CD4-positive, alpha-beta T cell treated with Interleukin-15 for 1 hour (primary cell): Measurements from ENCODE around the gene DLGAP1.
"Not testable (repeated sequence)": the region's sequence is repeated elsewhere in the genome, so short reads cannot be mapped to it uniquely, and the experiment has no call there.

Experiments
- DNase-seq: peaks from one replicate; pipeline ENCODE4 v3.0.0-alpha.2; 2020

The DLGAP1 gene

DNA sequence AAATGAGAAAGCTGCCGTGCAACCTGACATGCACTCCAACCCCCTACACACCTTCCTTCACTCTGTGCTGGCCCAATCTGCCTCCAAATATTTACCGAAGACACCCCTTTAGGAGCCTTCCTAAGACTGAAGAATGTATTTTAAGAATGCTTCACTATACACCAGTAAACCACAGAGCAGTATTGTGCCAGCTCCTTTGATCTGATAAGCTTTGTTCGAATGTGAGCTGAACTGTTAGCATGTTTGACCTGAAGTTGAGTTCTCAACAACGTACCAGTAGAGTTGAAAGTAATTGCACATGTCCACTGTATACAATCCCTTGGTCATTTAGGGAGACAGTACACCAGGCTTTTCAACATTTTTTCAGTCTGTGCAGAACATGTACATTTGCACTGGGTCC lies 745.9 kb downstream of the DLGAP1 start:
- no peak for DNase-seq

DNA sequence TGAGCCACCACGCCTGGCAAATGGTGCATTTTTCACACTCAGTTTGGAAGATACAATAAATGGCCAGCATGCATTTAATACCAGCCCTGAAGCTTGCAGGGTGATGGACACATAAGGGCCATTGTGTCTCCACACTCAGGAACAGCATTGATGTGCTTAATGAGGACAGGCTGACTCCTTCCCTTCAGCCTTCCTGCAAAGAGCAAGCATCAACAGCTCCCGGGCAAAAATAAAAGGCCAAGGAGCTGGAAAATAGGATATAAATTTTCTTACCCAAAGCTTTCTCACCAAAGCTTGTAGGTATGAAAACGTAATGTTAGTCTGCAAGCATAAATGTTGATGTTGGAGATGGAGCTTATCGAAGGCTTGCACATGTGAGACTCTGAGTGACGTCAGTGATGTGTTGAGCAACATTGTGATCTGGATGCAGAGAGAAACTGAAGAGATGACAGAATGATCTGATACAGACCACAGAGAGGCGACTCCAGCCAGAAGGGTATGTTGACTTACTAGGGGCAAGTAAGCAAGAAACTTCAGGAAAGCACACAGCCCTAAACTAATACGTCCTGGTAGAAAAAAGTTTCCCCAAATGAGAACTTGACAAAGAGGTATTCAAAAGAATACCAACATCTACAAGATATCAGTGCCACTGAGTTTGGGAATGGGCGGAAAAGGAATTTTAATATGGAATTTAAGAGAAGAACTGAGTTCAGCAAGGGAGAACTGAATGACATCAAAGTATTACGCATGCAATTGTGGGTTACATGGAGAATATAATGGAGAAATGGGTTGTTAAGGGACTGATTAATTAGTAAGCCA lies 748.6 kb downstream of the DLGAP1 start:
- peak; percentile 23 for DNase-seq

DNA sequence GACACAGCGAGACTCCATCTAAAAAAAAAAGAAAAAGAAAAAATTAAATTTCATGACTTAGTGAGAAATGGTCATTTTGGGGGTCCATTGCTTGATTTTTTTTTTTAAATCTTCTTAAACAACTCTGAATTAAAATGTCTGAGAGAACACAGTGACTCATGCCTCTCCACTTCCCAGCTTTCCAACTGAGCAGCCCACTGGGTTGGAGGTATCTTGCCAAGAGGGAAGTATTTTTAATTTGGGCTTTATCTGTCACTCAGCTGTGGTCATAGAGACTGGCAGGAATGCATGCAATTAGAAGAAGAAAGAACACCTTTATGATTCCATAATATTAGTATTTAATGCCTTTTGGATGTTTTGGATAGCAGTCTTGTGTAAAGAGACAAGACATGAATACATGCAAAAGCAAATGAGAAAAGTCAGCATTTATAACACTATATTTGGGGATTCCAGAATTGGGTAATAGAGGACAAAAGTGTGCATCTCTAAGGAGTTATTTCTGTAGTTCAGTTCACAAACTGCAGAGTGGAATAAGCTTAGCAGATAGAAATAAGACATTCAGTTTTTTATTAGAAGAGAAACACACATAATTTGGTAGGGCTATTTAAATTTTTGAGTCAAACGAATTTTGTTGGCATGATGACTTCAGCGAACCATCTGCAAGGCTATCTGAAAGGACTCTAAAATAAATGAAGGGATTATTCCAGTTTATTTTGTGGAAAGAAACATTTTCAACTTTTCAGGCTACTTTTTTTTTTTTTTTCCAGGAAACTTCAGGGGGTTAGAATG lies 750.4 kb downstream of the DLGAP1 start:
- DNase-seq: no peak

DNA sequence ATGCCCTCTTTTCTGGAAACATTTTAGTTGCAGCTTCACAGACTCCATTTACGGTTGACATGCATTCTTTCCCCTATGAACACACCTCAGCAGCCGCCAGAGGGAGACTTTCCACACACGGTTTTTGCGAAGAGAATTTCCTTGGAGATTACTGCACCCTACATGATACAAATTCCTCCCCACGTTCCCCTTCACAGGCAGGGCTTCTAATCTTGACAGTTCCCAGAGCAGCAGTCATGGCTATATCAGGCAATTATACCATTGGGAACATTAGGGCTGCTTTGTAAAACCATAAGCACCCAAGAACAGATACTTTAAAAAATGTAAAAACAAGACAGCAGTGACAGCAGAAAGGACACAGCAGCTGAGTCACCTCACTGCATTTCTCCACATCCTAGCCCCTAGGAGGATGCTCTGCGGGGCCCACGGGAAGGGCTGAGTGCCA lies 751.4 kb downstream of the DLGAP1 start:
- DNase-seq: peak; percentile 26

DNA sequence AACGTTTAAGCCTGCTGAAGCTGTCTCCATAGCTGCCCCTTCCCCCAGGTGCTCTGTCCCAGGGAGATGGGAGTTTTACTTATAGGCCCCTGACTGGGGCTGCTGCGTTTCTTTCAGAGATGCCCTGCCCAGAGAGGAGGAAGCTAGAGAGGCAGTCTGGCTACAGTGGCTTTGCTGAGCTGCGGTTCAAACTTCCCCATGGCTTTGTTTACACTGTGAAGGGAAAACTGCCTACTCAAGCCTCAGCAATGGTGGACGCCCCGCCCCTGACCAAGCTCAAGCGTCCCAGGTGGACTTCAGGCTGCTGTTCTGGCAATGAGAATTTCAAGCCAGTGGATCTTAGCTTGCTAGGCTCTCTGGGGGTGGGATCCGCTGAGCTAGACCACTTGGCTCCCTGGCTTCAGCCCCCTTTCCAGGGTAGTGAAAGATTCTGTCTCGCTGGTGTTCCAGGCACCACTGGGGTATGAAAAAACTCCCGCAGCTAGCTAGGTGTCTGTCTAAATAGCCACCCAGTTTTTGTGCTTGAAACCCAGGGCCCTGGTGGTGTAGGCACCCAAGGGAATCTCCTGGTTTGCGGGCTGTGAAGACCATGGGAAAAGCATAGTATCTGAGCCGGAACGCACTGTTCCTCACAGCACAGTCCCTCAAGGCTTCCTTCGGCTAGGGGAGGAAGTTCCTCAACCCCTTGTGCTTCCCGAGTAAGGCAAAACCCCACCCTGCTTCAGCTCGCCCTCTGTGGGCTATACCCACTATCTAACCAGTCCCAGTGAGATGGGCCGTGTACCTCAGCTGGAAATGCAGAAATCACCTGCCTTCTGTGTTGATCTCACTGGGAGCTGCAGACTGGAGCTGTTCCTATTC lies 755.2 kb downstream of the DLGAP1 start:
- DNase-seq: peak; percentile 40

DNA sequence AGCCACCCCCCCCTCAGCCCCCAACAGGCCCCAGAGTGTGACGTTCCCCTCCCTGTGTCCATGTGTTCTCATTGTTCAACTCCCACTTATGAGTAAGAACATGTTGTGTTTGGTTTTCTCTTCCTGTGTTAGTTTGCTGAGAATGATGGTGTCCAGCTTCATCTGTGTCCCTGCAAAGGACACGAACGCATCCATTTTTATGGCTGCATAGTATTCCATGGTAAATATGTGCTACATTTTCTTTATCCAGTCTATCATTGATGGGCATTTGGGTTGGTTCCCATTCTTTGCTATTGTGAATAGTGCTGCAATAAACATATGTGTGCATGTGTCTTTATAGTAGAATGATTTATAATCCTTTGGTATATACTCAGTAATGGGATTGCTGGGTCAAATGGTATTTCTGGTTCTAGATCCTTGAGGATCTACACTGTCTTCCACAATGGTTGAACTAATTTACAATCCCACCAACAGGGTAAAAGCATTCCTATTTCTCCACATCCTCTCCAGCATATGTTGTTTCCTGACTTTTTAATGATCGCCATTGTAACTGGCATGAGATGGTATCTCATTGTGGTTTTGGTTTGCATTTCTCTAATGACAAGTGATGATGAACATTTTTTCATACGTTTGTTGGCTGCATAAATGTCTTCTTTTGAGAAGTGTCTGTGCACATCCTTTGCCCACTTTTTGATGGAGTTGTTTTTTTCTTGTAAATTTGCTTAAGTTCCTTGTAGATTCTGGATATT lies 760.9 kb downstream of the DLGAP1 start:
- not testable (repeated sequence) for DNase-seq

DNA sequence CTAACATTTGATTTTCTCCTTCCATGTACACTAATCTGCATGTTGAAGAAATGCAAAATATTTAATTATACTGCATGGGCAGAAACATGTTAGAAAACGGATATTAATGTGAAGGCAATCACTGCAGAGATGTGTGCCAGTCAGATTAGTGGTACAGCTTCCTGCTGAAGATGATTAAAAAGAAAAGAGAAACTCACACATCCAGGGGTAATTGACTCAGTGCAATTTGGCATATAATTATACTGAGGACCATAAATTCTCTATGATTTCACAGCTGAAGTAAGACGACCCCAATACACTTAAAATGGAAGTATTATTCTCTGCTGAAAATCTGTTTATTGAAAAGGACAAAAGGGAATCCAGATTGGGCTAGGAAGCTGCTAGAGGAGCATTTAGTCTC lies 761.7 kb downstream of the DLGAP1 start:
- DNase-seq: no peak

DNA sequence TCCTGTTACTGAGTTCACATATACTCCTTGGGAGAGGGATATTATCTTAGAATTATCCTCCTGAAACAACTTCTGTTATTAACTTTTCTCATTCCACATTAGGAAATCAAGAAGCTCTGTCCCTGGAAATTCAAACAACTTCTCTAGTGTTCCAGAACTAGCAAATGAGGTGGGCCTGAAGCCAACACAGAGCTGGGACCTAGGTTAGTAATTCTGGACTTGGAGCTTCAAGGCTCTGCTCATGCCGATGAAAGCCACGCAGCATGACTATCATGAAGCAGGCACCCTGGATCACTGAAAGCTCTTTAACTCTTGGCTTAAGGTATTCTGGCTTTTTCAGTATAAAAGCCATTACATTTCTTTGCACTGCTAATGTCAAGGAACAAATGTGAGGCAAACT lies 762.4 kb downstream of the DLGAP1 start:
- DNase-seq: no peak

DNA sequence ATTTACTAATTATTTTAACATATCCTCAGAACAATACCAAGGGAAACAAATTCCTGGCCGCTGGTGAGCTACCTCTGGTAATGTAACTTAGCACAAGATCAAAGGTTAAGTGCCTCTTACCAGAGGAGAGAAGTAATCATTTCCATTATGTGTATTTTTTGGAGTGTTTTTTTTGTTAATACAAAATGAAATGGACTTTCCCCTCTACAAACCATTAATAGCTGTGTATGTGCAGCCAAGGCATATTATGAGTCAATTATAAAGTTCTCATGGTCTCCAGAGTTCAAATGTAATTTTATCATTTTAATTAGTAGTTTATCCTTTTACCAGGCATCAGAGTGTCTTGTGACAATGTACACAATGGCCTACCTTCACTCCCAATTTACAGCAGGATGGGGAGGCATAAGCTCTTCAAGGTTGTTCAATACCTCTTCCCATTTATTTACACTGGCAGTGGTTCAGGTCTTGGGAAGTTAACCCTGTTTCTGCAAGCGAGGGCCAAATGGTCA lies 762.9 kb downstream of the DLGAP1 start:
- no peak for DNase-seq

DNA sequence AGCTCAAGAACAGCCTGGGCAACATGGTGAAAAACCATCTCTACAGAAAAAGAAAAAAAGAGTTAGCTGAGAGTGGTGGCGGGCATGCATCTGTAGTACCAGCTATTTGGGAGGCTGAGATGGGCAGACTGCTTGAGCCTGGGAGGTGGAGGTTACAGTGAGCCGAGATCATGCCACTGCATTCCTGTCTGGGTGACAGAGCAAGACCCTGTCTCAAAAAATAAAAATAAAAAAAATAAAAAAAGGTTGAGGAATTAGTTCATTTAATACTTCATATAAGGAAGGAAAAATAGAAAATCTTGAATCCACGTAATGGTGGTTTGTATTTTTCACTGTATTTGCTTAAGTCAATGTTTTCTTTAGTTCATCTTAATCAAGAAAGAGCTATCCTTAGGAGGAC lies 763.4 kb downstream of the DLGAP1 start:
- DNase-seq: no peak

DNA sequence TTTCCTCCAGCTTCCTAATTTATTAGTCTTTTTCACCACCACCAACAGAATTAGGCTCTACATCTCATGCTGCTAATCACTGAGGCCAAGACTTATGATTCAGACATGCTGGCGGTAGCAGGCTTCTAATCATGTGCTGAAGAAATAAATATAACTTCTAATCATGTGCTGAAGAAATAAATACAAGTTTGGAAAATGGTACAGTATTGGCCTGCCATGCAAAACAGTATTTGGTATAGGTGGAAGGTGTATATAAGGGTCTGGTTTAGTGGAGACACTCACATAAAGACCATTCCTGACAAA lies 764.4 kb downstream of the DLGAP1 start:
- no peak for DNase-seq

DNA sequence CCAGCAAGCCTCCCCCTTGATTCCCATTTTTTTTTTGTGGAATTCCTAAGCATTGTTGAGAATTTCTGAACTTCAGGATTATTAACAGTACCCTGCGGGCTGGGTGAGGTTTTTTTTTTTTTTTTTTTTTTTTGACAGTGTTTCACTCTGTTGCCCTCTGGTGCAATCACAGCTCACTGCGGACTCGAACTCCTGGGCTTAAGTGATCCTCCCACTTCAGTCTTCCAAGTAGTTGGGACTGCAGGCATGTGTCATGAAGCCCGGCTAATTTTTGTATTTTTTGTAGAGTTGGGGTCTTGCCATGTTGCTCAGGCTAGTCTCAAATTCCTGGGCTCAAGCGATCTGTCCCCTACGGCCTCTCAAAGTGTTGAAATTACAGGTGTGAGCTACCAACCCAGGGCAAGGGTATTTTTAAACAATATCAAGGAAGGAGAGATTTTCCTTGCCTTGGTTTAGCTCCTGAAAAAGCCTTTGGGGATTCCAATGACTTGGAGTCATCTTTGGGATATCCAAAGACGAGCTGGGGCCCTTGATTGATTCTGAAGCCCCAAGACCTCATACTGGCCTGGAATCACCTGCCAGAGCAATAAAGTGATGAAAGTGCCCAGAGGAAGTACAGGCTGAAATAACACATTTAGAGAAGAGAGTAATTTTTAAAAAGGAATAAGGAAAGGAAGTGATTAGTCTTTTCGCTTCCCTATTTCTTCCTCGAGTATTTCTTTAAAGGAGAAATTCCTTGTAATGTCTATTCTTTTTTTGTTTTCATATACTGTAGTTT lies 764.9 kb downstream of the DLGAP1 start:
- DNase-seq: no peak

DNA sequence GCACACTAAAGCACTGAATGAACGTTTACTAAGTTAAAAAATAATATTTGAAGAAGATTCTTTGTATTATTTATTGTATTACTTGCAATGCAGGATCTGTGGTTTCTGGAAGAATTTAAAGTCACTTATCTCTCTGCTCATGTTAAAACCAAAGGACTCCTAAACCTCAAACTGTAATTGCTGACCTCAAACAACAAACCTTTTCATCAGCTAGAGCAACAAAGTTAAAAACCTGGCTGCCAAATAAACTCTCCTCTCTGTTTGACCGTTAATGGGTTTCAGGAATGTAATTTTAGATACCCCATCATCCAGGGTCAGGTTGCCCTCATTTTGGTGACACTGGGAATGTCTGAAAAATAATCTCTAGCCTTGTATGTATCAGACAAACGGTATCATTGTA lies 766.0 kb downstream of the DLGAP1 start:
- no peak for DNase-seq

DNA sequence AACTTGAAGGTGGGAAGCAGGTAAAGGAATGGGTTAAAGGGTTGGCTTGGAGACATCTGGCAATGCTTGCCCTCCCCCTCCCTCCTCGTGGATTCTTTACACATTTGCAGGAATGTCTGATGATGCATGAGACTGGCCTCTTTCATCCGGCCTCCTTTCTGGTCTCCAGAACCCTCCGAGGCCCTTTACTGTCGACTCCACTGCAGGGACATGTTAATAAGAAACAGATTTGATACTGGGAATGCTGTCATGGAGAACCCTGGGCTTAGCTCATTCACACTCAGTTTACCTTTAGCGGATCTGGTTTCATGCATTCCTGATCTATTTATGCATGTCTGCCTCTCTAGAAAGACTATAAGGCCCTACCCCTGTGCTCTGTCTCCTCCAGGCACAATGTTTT lies 766.4 kb downstream of the DLGAP1 start:
- DNase-seq: no peak

DNA sequence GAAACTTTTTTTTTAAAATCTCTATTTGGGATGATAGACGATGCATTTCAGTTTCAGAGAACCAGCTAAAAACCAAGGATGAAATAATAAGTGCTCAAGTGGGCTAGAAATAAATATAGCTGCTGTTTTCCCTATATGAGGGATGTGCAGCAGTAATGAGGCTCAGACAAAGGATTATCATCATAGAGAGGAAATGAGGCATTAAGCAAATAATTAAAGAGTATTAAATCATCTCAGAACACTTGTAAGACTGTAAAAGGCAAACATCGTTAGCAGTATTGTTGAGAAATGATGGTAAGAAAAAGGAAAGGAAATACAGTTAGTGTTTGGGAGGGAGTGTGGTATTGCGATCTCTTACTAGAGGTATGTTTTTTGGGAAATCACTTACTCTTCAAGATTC lies 771.6 kb downstream of the DLGAP1 start:
- no peak for DNase-seq

DNA sequence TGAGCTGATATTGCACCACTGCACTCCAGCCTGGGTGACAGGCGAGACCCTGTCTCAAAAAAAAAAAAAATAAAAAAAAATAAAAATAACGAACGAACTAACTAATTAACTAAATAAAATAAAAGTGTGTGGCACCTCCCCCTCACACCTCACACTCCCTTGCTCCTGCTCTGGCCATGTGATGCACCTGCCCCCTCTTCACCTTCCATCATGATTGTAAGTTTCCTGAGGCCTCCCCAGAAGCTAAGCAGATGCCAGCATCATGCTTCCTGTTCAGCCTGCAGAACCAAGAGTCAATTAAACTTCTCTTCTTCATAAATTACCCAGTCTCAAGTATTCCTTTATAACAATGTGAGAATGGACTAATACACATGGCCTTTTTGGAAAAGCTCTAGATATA lies 773.0 kb downstream of the DLGAP1 start:
- no peak for DNase-seq

DNA sequence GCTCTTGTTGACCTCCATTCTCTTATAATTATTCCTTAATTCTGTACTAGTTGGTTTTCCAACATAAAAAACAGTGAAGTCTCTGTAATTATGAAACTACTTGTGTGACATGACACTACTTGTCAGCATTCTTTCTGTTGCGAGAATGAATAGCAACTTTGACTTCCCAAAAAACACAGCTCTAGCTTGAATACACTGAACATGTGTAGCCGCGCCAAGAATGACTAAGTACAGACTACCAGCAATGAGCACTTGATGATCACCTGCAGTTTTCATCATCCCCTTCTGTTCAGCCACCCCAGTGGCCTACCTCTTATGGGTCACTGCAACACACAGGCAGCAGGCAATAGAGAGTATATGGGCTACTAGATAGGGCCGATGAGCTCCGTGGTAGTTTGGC lies 775.9 kb downstream of the DLGAP1 start:
- DNase-seq: peak; percentile 20

DNA sequence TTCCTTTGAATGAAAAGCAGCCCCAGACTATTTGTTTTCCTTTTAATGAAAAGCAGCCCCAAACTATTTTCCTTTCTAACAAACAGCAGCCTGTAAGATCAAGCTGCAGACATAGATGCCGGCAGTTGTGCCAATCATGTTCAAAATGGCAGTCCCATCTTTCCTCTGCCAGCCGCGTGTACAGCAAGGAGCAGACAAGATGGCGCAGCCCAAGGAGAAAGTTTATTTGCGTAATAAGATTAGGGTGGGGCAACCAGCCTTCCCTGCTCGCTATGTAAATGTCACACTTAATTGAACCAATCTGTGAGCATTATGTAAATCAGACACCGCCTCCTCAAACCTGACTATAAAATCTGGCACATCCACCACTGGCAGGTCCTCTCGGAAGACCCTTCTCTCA lies 779.1 kb downstream of the DLGAP1 start:
- DNase-seq: no peak

DNA sequence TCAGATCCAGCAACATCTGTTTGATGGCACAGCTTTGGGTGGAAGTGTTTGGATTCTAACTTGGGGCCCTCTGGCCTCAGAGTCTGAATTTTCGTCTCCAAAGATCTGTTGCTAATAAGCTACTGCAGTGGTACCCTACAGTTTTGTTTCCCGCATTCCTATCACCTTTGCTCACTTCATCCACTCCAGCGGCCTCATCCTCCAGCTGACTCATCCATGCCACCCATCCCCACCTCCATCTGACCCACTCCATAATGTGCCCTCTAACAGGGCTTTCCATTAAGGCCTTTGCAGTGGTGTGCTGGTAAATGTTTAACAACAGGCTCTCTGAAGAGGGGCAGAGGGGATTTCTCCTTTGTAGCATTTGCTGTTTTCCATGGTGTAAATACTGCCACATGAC lies 779.7 kb downstream of the DLGAP1 start:
- no peak for DNase-seq

DNA sequence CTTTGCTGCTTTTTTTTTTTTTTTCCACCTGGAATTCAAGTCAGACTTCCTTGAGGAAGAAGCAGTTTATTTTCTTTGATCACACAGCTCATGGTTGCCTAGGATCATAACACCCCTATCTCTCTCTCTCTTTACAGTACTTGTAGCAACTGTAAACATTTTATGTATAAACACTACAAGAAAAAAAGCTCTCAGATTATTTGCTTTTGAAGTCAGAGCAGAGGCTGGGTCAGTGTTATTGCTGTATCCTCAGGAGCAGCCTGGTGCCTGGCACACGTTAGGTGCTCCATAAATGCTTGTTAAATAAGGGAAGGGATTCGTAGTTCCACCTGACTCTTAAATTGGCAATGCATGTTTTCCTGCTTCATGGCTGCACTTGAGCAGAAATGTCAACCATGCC lies 783.9 kb downstream of the DLGAP1 start:
- DNase-seq: no peak

DNA sequence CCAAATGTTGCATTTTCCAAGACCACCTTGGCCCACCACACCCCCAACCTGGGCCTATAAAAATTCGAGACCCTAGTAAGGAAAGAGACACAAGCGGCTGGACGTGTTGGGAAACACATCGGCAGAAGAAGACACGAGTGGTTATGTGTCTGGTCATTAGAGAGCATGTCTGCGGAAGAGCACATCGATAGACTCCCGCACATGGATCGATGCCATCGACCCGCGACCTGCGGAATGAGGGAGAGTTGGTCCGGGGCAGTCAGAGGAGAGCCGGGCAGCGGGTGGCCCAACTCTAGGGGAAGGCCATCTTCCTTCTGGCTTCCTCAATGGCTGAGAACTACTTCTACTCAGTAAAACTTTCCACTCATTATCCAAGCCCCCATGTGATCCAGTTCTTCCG lies 785.7 kb downstream of the DLGAP1 start:
- no peak for DNase-seq
